ENCODE results near the gene BLID. TPM values are rescaled to one million over a fixed set of nuclear protein-coding genes. Genes with fewer than 3 reads are reported as not detected.
A peak's percentile ranks its signal among the peaks of the same experiment; 100 is the strongest.

The BLID gene
- total RNA-seq, 1 experiment from 2014 or later: not detected

- Mint-ChIP-seq H3K27me3 (ENCODE audit: unreplicated experiment) (peaks cover 16% of the 10 kb centered on the region), H3K4me1 (ENCODE audit: low read depth, unreplicated experiment) (peaks cover 6% of the 10 kb centered on the region), H3K27ac (ENCODE audit: unreplicated experiment) (no peak overlapping the region), H3K4me3 (ENCODE audit: low read depth, unreplicated experiment) (no peak overlapping the region), H3K36me3 (ENCODE audit: insufficient read depth, unreplicated experiment) (no peaks in the 10 kb centered on the region), H3K9me3 (ENCODE audit: low read depth, unreplicated experiment) (no peaks in the 10 kb centered on the region)
- intact Hi-C loops (cut with micrococcal nuclease; ENCODE audit: unreplicated experiment): loop anchor here (2.0 kb wide), 1 partner anchor 95 kb away; no protein-coding TSS in a partner anchor
- no TSS peak for BruUV-seq (replicated peaks)
- CTCF ChIA-PET: interaction anchor here (0.6 to 1.2 kb wide), 2 partner anchors 95 to 102 kb away, joined by 3 to 13 read pairs; no protein-coding TSS in a partner anchor
- DNase-seq: peak; percentile 19
- no peak for TF ChIP-seq CTCF (IDR thresholded peaks at IDR 0.05; ENCODE audit: unreplicated experiment)
Measured at GRCh38 chr11:122108192-122108799, 7.7 kb downstream of the BLID start.

DNA sequence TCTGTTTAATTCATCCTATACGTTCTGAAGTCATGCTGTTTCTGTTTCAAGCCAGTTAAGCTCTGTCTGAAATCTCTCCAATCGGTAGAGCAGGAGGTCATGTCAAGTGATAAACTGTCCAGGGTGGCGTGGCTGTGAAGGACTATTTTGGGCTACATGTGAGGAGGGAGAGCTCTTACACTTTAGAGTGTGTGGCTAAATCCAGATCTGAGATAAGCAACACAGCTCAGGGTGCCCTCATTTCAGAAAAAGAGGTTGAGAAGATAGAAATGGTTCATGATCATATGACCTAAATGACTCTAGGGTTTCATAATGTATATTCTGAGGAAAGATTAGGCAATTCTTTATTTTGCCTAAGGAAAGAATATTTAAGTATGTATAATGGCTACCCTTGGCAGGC lies 8.4 kb downstream of the BLID start:
- Mint-ChIP-seq H3K9me3 (ENCODE audit: low read depth, unreplicated experiment) (no peaks in the 10 kb centered on the region), H3K27me3 (ENCODE audit: unreplicated experiment) (peaks cover 16% of the 10 kb centered on the region), H3K4me1 (ENCODE audit: low read depth, unreplicated experiment) (peaks cover 6% of the 10 kb centered on the region), H3K36me3 (ENCODE audit: insufficient read depth, unreplicated experiment) (no peaks in the 10 kb centered on the region), H3K4me3 (ENCODE audit: low read depth, unreplicated experiment) (no peak overlapping the region), H3K27ac (ENCODE audit: unreplicated experiment) (no peak overlapping the region)
- BruUV-seq (replicated peaks): no TSS peak
- no peak for TF ChIP-seq CTCF (IDR thresholded peaks at IDR 0.05; ENCODE audit: unreplicated experiment)
- no peak for DNase-seq
- CTCF ChIA-PET: interaction anchor here (0.5 to 1.2 kb wide), 2 partner anchors 46 to 95 kb away, joined by 7 to 13 read pairs; no protein-coding TSS in a partner anchor
- intact Hi-C loops (cut with micrococcal nuclease; ENCODE audit: unreplicated experiment): no loop called here

DNA sequence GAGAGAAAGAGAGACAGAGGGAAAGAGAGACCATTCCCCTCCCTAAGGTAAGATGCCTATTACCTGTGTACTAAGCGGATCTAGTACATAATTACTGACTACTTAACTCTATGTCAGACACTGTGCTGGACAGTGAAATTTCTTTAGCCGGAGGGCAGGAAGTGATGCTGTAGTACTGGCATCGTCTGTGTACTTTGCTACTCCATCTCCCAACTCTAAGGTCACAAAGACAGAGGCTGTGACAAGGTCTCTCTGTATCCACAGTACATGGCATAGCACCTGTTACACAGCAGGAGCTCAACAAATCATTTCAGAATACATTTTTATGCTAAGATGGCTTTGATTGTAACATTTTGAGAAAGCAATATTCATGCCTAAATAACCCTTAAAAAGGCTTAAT lies 9.0 kb downstream of the BLID start:
- BruUV-seq (replicated peaks): no TSS peak
- H3K27ac Mint-ChIP-seq (ENCODE audit: unreplicated experiment): no peak overlapping the region
- intact Hi-C loops (cut with micrococcal nuclease; ENCODE audit: unreplicated experiment): no loop called here
- no peak for DNase-seq
- no peaks in the 10 kb centered on the region for H3K9me3 Mint-ChIP-seq (ENCODE audit: low read depth, unreplicated experiment)
- TF ChIP-seq CTCF (IDR thresholded peaks at IDR 0.05; ENCODE audit: unreplicated experiment): no peak
- no peak overlapping the region for H3K4me3 Mint-ChIP-seq (ENCODE audit: low read depth, unreplicated experiment)
- H3K36me3 Mint-ChIP-seq (ENCODE audit: insufficient read depth, unreplicated experiment): no peaks in the 10 kb centered on the region
- H3K27me3 Mint-ChIP-seq (ENCODE audit: unreplicated experiment): peaks cover 16% of the 10 kb centered on the region
- H3K4me1 Mint-ChIP-seq (ENCODE audit: low read depth, unreplicated experiment): peaks cover 6% of the 10 kb centered on the region
- CTCF ChIA-PET: no interaction called here

- Mint-ChIP-seq H3K36me3 (ENCODE audit: insufficient read depth, unreplicated experiment) (no peaks in the 10 kb centered on the region), H3K4me1 (ENCODE audit: low read depth, unreplicated experiment) (peaks cover 6% of the 10 kb centered on the region), H3K27ac (ENCODE audit: unreplicated experiment) (no peak overlapping the region), H3K27me3 (ENCODE audit: unreplicated experiment) (peaks cover 16% of the 10 kb centered on the region), H3K4me3 (ENCODE audit: low read depth, unreplicated experiment) (no peak overlapping the region), H3K9me3 (ENCODE audit: low read depth, unreplicated experiment) (no peaks in the 10 kb centered on the region)
- intact Hi-C loops (cut with micrococcal nuclease; ENCODE audit: unreplicated experiment): no loop called here
- CTCF ChIA-PET: no interaction called here
- BruUV-seq (replicated peaks): no TSS peak
- no peak for TF ChIP-seq CTCF (IDR thresholded peaks at IDR 0.05; ENCODE audit: unreplicated experiment)
- DNase-seq: no peak
Measured at GRCh38 chr11:122105044-122105758, 10.8 kb downstream of the BLID start.

All from Calu3 (cell line).